GM19193 (cell line): ENCODE results near the gene ZNF350.

Source experiments
- POLR2A ChIP-seq: IDR thresholded peaks from 4 replicates; pipeline ENCODE4 v1.6.1; 2011; ENCODE audit not compliant: insufficient read depth, insufficient read length; ENCODE audit errors: extremely low read depth

Gene ZNF350

DNA sequence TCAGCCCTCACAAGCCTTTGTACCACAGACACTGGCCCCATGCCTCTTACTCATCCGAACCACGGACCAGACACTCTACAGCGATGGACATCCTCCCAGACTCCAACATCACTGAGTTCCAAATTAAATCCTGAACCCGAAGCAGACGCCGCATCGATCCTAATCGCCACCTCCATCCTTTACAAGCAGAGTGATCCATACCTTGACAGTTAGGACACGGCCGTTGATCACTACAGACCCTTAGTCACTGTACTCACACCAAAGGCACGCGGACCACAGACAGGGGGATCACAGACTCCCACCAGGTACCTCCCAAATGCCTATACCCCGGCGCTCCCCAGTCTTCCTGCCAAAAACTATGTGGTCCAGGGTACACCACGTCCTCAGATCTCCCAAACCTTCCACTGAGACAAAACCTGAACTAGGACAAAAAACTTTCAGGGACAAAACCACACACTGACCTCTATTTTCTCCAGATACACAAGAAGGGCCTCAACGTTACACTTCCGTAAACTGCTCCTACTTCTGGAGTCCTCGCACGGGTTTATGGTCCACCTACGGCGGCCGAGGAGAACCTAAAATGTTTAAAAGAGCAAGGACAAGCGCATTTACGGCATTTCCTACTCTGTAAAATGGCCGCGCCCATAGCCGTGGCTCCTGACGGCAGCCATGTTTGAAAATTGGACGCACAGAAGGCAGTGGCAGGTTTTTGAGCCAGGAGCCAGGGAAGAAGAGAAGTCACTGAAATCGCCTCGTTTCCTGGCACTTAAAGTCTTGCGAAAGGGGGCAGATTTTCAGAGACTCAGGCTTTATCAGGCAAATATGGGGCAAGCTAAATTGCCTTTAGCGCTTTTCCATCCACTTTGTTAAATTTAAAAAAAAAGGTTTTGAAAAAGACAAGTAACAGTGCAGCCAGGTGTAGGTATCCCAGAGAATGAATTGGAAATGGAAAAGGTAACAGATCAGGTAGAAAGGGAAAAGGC is at the start of gene ZNF350:
Gene ZNF350, minus strand, starts transcription at position 532 of the 983 bp plus-strand sequence. CDS start 12,480 bp downstream, outside the sequence.
- no peak for TF ChIP-seq POLR2A

DNA sequence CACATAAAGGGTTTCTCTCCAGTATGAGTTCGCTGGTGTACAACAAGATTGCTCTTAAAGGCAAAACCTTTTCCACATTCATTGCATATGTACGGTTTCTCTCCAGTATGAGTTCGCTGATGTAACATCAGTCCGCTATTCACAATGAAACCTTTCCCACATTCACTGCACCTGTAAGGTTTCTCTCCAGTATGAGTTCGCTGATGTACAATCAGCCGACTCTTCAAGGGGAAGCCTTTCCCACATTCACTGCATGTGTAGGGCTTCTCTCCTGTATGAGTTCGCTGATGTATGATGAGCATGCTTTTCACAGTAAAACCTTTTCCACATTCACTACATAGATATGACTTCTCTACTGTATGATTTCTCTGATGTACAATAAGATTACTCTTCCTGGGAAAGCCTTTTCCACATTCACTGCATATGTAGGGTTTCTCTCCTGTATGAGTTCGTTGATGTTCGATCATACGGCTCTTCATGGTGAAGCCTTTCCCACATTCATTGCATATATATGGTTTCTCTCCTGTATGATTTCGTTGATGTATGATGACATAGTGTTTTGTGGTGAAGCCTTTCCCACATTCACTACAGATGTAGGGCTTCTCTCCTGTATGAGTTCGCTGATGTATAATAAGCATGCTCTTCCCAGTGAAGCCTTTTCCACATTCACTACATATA is 47.5 kb upstream of the ZNF350 start:
- no peak for TF ChIP-seq POLR2A

DNA sequence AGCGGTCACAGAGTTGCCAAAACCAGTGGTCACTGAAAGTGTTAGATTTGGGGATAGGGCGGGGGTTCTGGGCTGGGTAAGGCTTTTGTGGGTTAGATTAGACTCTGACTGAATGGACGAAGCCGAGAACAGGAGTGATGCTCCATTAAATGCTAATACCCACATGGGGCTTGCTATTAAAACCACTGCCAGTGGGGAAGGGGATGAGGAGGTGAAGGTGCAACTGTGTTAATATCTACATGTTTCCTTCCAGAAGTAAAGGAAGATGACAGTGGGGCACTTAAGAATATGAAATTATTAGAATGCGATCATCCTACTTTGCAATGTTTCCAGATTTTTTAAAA is 42.1 kb upstream of the ZNF350 start:
- TF ChIP-seq POLR2A, result no peak

GRCh38 chr19:52028027-52028779 is 41.6 kb upstream of the ZNF350 start, which contains the start of gene ZNF614:
Gene ZNF614, minus strand, starts transcription at chr19:52028379. Its CDS starts 2,634 bp downstream, at chr19:52025745.
- peak; percentile 96 for TF ChIP-seq POLR2A

- TF ChIP-seq POLR2A, result no peak
Observed at GRCh38 chr19:52022193-52022592, 35.6 kb upstream of the ZNF350 start.

DNA sequence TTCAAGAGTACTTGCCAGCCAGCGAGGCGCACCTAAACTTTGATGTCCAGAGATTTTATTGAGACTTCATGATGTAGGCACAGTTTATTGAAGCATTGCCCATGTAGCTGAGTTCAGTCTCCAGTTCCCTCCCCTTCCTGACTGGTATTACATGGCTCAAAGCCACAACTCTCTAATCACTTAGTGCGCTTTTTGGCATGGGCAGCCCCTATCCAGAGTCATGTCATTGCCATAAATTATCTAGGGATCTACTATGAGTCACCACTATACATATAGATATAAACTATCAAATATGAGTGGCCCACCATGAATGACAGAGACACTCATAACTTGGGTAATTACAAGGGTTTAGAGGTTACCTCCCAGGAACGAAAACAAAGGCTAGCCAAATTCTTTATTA is 33.9 kb upstream of the ZNF350 start:
- no peak for TF ChIP-seq POLR2A

DNA sequence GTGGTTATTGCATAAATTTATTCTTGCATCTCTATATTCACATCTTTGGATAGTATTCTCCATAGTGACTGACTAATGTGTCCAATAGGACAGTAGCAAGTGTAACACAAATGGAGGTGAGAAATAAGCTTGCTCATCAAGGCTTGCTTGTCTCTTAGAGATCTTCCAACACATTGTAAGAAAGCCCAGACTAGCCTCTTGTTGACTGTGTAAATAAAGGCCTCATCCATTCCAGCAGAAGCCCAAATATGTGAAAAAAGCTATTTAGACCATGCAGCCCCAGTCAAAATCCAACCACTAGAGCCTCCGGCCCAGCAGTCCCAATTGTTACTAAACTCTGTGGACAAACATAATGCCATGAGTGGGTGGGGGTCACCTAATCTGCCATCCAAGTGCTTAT is 24.0 kb upstream of the ZNF350 start:
- no peak for TF ChIP-seq POLR2A

- peak; percentile 60 for TF ChIP-seq POLR2A
Observed at GRCh38 chr19:52007806-52008557, 21.3 kb upstream of the ZNF350 start, which contains the start of gene ZNF615. Gene ZNF615, minus strand, starts transcription at chr19:52008211. Its CDS starts 4,500 bp downstream, at chr19:52003711.

DNA sequence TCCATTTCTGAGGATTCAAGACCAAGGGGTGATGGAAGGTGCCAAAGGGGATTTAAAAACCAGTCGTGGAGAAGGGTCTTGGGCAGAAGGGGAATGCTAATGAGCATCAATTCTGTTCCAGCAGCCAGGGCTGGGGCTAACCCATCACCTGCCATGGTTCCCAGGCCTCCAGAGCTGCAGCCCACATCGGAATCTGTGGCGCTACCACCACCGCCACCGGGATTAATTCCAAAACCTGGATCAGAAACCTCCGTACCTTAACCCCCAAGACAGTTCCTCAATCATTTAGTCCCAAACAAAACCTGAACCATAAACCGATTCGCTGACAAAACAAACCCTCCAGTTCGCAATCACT is 20.8 kb upstream of the ZNF350 start:
- no peak for TF ChIP-seq POLR2A

- TF ChIP-seq POLR2A, result no peak
Observed at GRCh38 chr19:51994048-51994644, 7.5 kb upstream of the ZNF350 start.

GRCh38 chr19:51993422-51993821 is 6.8 kb upstream of the ZNF350 start:
- TF ChIP-seq POLR2A, result no peak

DNA sequence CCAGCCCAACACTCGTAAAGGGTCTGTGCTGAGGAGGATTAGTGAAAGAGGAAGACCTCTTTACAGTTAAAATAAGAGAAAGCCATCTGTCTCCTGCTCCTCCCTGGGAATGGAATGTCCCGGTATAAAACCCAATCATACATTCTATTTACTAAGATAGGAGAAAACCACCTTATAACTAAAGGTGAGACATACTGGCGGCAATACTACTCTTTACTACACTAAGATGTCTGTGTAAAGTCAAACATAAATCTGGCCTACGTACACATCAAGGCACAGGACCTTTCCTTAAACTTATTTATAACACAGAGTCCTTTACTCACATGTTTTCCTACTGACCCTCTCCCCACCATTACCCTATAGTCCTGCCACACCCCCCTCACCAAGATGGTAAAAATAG is 3.3 kb downstream of the ZNF350 start:
- TF ChIP-seq POLR2A, result no peak

DNA sequence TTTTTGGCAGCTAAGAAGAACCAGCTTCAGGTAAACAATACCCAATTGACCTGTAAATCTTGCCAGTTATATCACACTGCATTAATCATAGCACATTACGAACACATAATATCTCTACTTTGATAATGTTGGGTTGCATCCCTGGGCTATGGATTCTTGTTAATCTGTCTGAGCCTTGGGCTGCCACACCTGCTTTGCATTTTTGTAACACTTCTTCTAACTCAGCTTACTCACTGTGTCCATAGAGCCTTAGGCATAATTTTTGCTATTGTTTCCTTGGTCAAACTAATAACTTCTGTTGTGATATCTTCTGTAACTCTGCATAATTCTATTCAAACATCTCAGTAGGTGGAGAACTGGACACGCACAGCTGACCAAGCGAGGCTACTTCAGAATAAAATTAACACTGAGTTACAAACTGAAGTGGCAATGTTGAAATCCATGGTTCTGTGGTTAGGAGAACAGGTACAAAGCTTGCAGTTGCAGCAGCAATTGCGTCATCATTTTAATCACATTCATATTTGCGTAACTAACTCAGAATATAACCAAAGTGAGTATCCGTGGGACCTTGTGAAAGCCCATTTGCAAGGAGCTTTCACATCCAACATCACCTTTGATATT is 6.4 kb downstream of the ZNF350 start:
- no peak for TF ChIP-seq POLR2A
